H9 (cell line): Measurements from ENCODE around the gene NCK1. TPM values are rescaled to one million over a fixed set of nuclear protein-coding genes. Genes with fewer than 3 reads are reported as not detected.

Source experiments
- DNase-seq: peaks from one replicate; pipeline ENCODE4 v3.0.0-alpha.2; 2017
- H2AFZ ChIP-seq: one replicate; pipeline ENCODE4 v1.6.1; 2013; ENCODE audit warnings: mild to moderate bottlenecking, low read length, control low read depth, moderate library complexity
- H2AK5ac ChIP-seq: 2 replicates; pipeline ENCODE4 v1.6.1; 2013; ENCODE audit warnings: low read length, control low read depth, mixed read lengths; ENCODE audit not compliant: insufficient read length
- H2BK120ac ChIP-seq: one replicate; pipeline ENCODE4 v1.6.1; 2013; ENCODE audit warnings: low read depth, mild to moderate bottlenecking, low read length, control low read depth, inconsistent platforms; ENCODE audit not compliant: poor library complexity, severe bottlenecking
- H2BK12ac ChIP-seq: 2 replicates; pipeline ENCODE4 v1.6.1; 2013; ENCODE audit warnings: low read length, control low read depth, mixed read lengths, low read depth; ENCODE audit not compliant: insufficient read length
- H2BK15ac ChIP-seq: 2 replicates; pipeline ENCODE4 v1.6.1; 2013; ENCODE audit warnings: low read depth, low read length, control low read depth
- H2BK20ac ChIP-seq: one replicate; pipeline ENCODE4 v1.6.1; 2013; ENCODE audit warnings: low read depth, mild to moderate bottlenecking, low read length, control low read depth, inconsistent platforms; ENCODE audit not compliant: poor library complexity, severe bottlenecking
- H2BK5ac ChIP-seq: 2 replicates; pipeline ENCODE4 v1.6.1; 2013; ENCODE audit warnings: low read length, control low read depth, mixed read lengths; ENCODE audit not compliant: insufficient read length
- H3K14ac ChIP-seq: 2 replicates; pipeline ENCODE4 v1.6.1; 2013; ENCODE audit warnings: low read length, control low read depth; ENCODE audit not compliant: insufficient read depth
- H3K18ac ChIP-seq: 2 replicates; pipeline ENCODE4 v1.6.1; 2013; ENCODE audit warnings: low read depth, mild to moderate bottlenecking, mixed read lengths, low read length, control low read depth; ENCODE audit not compliant: insufficient read length
- H3K23ac ChIP-seq: 2 replicates; pipeline ENCODE4 v1.6.1; 2013; ENCODE audit warnings: low read length, control low read depth, mixed read lengths, low read depth; ENCODE audit not compliant: insufficient read length
- H3K23me2 ChIP-seq: 2 replicates; pipeline ENCODE4 v1.6.1; 2013; ENCODE audit warnings: low read depth, mild to moderate bottlenecking, mixed read lengths, low read length, control low read depth; ENCODE audit not compliant: insufficient read length, poor library complexity, severe bottlenecking
- H3K27ac ChIP-seq: 2 replicates; pipeline ENCODE4 v1.5.1; 2013; ENCODE audit warnings: low read length, control low read depth, mixed read lengths, low read depth; ENCODE audit not compliant: insufficient read length
- H3K27me3 ChIP-seq: 2 replicates; pipeline ENCODE4 v1.6.1; 2013; ENCODE audit warnings: low read length, control low read depth, inconsistent platforms; ENCODE audit not compliant: insufficient read depth
- H3K4ac ChIP-seq: 2 replicates; pipeline ENCODE4 v1.6.1; 2013; ENCODE audit warnings: low read depth, mild to moderate bottlenecking, control low read depth, inconsistent platforms, low read length, moderate library complexity
- H3K4me1 ChIP-seq: 2 replicates; pipeline ENCODE4 v1.6.1; 2013; ENCODE audit warnings: low read length, control low read depth, inconsistent platforms; ENCODE audit not compliant: insufficient read depth
- H3K4me2 ChIP-seq: 2 replicates; pipeline ENCODE4 v1.6.1; 2013; ENCODE audit warnings: low read length, control low read depth, mixed read lengths; ENCODE audit not compliant: insufficient read length, insufficient read depth
- H3K56ac ChIP-seq: 2 replicates; pipeline ENCODE4 v1.6.1; 2013; ENCODE audit warnings: low read depth, mild to moderate bottlenecking, mixed read lengths, low read length, control low read depth; ENCODE audit not compliant: insufficient read length
- H3K79me1 ChIP-seq: 2 replicates; pipeline ENCODE4 v1.6.1; 2013; ENCODE audit warnings: low read depth, mild to moderate bottlenecking, moderate library complexity, low read length, control low read depth, inconsistent platforms; ENCODE audit not compliant: insufficient read depth, poor library complexity, severe bottlenecking
- H3K79me2 ChIP-seq: 2 replicates; pipeline ENCODE4 v1.6.1; 2013; ENCODE audit warnings: low read length, control low read depth, inconsistent platforms; ENCODE audit not compliant: insufficient read depth
- H3K9ac ChIP-seq: 2 replicates; pipeline ENCODE4 v1.6.1; 2013; ENCODE audit warnings: low read length, control low read depth, mixed read lengths; ENCODE audit not compliant: insufficient read length; ENCODE audit errors: extremely low read depth
- H3K9me3 ChIP-seq: one replicate; pipeline ENCODE4 v1.6.1; 2013; ENCODE audit warnings: low read depth, low read length, inconsistent platforms; ENCODE audit not compliant: control insufficient read depth
- H3T11ph ChIP-seq: one replicate; pipeline ENCODE4 v1.6.1; 2013; ENCODE audit warnings: mild to moderate bottlenecking, low read length, control low read depth, inconsistent platforms
- H4K20me1 ChIP-seq: one replicate; pipeline ENCODE4 v1.6.1; 2013; ENCODE audit not compliant: control insufficient read depth, insufficient read length, insufficient read depth
- H4K5ac ChIP-seq: 2 replicates; pipeline ENCODE4 v1.6.1; 2013; ENCODE audit warnings: low read depth, mild to moderate bottlenecking, mixed read lengths, low read length, control low read depth; ENCODE audit not compliant: insufficient read length
- H4K8ac ChIP-seq: replicated peaks from 2 replicates; pipeline ENCODE4 v1.6.1; 2013; ENCODE audit warnings: low read length, control low read depth, mixed read lengths, low read depth; ENCODE audit not compliant: insufficient read length
- H4K91ac ChIP-seq: 2 replicates; pipeline ENCODE4 v1.6.1; 2013; ENCODE audit warnings: low read depth, mild to moderate bottlenecking, moderate library complexity, mixed read lengths, low read length, control low read depth; ENCODE audit not compliant: insufficient read length
- H3K27ac Mint-ChIP-seq, 3 experiments: 2 replicates in 2 of 3; 3 replicates in 1 of 3; pipeline ENCODE4 v1.8.0; 2020 to 2021; ENCODE audit warnings: mixed read lengths in 3 of 3, mild to moderate bottlenecking in 1 of 3, moderate library complexity in 1 of 3
- H3K27me3 Mint-ChIP-seq: 2 replicates; pipeline ENCODE4 v1.8.0; 2021; ENCODE audit warnings: low read depth, mild to moderate bottlenecking, moderate library complexity, mixed read lengths
- H3K36me3 Mint-ChIP-seq, 3 experiments: 2 replicates in 2 of 3; 3 replicates in 1 of 3; pipeline ENCODE4 v1.8.0; 2020 to 2021; ENCODE audit warnings: low read depth in 3 of 3, mixed read lengths in 3 of 3; ENCODE audit not compliant: insufficient read depth in 1 of 3
- H3K4me1 Mint-ChIP-seq, 2 experiments: 2 replicates each; pipeline ENCODE4 v1.8.0; 2020; ENCODE audit warnings: mixed read lengths in 2 of 2
- H3K4me3 Mint-ChIP-seq, 2 experiments: 2 replicates in 1 of 2; 3 replicates in 1 of 2; pipeline ENCODE4 v1.8.0; 2020 to 2021; ENCODE audit warnings: mild to moderate bottlenecking in 2 of 2, mixed read lengths in 2 of 2, moderate library complexity in 1 of 2
- H3K9me3 Mint-ChIP-seq, 2 experiments: 2 replicates in 1 of 2; 3 replicates in 1 of 2; pipeline ENCODE4 v1.8.0; 2020; ENCODE audit warnings: mild to moderate bottlenecking in 2 of 2, mixed read lengths in 2 of 2, moderate library complexity in 1 of 2
- WGBS: extraction: QIAGEN DNeasy Blood & Tissue Kit; methylation state at CpG from one replicate; pipeline ENCODE4 v1.1.7; 2013; ENCODE audit warnings: missing lambda C conversion rate, low lambda C conversion rate, mixed read lengths; ENCODE audit not compliant: insufficient read length; ENCODE audit errors: extremely low coverage; 5-methylcytosine and 5-hydroxymethylcytosine counted together
- total RNA-seq: library from RNA; stranded (reverse); gene quantifications from 2 replicates; pipeline ENCODE4 v1.2.1, GENCODE V29; 2021
- TF ChIP-seq, protein P1 (sequence below): fragments of 200-600 bp; sonication (generic); conservative IDR thresholded peaks from 3 replicates; pipeline ENCODE4 v1.8.0; 2021; ENCODE audit warnings: antibody characterized with exemption, mild to moderate bottlenecking

The NCK1 gene
- total RNA-seq, 1 experiment from 2014 or later, result 26.4 TPM

- Histone ChIP-seq H3K27ac (no peak overlapping the region), H2BK12ac (no peak overlapping the region), H2BK5ac (no peak overlapping the region), H3K23me2 (no peaks in the 10 kb centered on the region), H3K79me1 (no peaks in the 10 kb centered on the region), H2AFZ (no peak overlapping the region), H3K18ac (no peak overlapping the region), H2BK20ac (no peak overlapping the region), H3K56ac (no peak overlapping the region), H3K9ac (no peak overlapping the region), H3K4ac (no peak overlapping the region), H4K20me1 (no peaks in the 10 kb centered on the region), H4K8ac (no peak overlapping the region), H3K23ac (no peak overlapping the region), H3K79me2 (peaks cover 10% of the 10 kb centered on the region; the same call in 1 of the 2 replicates), H2AK5ac (no peak overlapping the region), H3K14ac (no peak overlapping the region), H3T11ph (no peak overlapping the region), H2BK120ac (no peak overlapping the region), H4K91ac (no peak overlapping the region), H3K4me1 (peaks cover 8% of the 10 kb centered on the region; the same call in 1 of the 2 replicates), H3K4me2 (no peak overlapping the region), H2BK15ac (no peak overlapping the region), H3K27me3 (no peaks in the 10 kb centered on the region), H4K5ac (no peak overlapping the region), H3K9me3 (no peaks in the 10 kb centered on the region)
- H3K27ac Mint-ChIP-seq, result no peak overlapping the region
- H3K9me3 Mint-ChIP-seq, result peaks cover 4 to 8% of the 10 kb centered on the region in 2 experiments; a peak in 3 of 5 replicates
- peaks cover 21 to 25% of the 10 kb centered on the region in 2 experiments for H3K4me1 Mint-ChIP-seq
- H3K27me3 Mint-ChIP-seq, result no peaks in the 10 kb centered on the region
- H3K4me3 Mint-ChIP-seq, result no peak overlapping the region
- WGBS, result no CpG with 5 or more reads among the region's 2 CpGs
- H3K36me3 Mint-ChIP-seq, result peaks cover 14 to 21% (median 17%) of the 10 kb centered on the region in 3 experiments
- DNase-seq, result no peak
- TF ChIP-seq, protein P1, sequence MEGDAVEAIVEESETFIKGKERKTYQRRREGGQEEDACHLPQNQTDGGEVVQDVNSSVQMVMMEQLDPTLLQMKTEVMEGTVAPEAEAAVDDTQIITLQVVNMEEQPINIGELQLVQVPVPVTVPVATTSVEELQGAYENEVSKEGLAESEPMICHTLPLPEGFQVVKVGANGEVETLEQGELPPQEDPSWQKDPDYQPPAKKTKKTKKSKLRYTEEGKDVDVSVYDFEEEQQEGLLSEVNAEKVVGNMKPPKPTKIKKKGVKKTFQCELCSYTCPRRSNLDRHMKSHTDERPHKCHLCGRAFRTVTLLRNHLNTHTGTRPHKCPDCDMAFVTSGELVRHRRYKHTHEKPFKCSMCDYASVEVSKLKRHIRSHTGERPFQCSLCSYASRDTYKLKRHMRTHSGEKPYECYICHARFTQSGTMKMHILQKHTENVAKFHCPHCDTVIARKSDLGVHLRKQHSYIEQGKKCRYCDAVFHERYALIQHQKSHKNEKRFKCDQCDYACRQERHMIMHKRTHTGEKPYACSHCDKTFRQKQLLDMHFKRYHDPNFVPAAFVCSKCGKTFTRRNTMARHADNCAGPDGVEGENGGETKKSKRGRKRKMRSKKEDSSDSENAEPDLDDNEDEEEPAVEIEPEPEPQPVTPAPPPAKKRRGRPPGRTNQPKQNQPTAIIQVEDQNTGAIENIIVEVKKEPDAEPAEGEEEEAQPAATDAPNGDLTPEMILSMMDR, result no peak
Observed at GRCh38 chr3:136891934-136892855, 30.2 kb downstream of the NCK1 start.
